Measurements from ENCODE around the gene ZBTB4.
"Not testable (repeated sequence)": the region's sequence is repeated elsewhere in the genome, so short reads cannot be mapped to it uniquely, and the experiment has no call there.

The ZBTB4 gene

DNA sequence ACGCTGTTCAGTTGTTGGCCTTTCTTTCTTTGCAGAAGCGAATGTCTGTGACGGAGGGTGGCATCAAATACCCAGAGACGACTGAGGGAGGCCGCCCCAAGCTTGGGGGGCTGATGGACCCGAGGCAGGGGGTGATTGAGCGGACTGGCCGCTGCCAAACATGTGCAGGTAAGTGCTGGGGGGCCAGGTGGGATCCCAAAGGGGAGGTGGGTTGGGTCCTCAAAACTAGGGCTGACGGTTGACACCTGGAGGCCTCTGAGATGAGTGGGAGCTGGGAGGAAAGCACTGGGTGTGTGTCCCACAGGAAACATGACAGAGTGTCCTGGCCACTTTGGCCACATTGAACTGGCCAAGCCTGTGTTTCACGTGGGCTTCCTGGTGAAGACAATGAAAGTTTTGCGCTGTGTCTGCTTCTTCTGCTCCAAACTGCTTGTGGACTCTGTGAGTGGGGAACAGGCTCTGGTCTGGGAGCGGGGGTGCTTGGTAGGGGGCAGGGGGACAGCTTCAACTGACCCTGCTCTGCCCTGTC lies 16.5 kb upstream of the ZBTB4 start:
- DNase-seq: no peak

DNA sequence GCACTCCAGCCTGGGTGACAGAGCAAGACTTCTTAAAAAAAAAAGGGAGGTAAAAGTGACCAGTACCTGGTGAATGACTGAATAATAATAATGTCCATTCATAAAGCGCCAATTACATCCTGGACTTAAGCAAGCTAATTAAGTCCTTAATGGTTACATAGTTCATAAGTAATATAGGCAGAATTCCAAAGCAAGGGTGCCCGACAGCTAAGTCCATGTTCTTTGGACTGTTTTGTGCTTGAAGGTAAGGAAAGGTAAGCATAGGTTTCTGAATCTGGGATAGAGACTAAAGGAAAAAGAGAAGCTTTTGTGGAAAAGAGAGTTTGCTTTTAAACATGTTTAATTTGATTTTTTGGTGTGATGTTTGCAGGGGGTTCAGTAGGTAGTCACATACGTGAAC lies 14.5 kb upstream of the ZBTB4 start:
- no peak for DNase-seq

DNA sequence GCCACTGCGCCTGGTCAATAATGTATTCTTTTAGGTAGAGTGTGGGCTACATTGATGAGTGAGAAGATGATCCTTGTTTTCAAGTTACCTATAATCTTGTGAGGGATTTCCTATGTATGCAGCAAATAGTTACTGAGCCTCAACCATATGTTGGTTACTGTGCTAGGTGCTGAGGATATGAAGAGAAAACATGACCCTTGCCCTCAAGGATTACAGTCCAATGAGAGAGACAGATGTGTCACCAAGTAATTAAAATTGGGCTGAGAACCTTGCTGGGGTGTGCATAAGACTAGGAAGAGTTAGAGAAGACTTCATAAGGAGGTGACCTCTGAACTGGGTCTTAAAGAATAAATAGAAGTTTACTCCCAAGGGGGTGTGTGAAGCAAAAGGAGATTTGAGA lies 12.2 kb upstream of the ZBTB4 start:
- no peak for DNase-seq

GRCh38 chr17:7490144-7490543 lies 10.7 kb upstream of the ZBTB4 start:
- no peak for DNase-seq

DNA sequence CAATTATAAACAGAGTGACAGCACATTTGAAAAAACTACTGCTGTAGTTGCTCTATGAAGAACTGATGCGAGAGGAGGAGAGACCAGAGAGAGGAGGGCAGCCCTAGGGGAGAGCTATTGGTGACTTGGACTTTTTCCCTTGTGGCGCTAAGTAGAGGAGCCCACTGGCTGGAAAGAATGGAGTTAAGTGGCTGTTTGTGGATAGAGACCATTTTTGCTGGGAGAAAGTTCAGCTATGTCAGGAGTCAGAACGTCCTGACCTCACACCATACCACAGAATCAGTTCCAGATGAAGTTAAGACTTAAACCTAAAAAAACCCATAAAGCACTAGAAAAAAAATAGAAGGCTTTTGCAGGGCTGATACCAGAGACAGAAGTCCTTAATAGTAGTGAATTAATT lies 6.8 kb upstream of the ZBTB4 start:
- no peak for DNase-seq

DNA sequence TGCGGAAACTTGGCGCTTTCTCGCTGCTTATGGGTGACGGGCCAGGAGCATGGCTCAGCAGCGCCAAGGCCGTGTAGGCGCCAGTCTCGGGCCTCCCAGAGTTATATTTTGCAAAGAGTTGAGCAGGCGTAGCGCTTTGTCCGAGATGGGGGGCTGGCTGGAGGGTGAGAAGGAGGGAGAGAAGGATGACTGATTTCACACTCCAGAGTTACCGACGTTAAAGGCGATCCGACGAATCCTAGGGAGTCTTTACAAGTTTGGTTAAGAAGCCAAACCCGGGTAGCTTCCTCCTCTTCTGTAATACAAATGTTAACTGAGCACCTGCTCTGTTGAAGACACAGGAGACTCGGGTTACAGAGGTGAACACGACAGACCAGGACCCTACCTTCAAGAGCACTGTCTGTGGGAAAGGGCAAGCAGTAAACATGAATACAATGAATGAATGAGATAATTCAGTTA lies 5.5 kb upstream of the ZBTB4 start:
- DNase-seq: no peak

DNA sequence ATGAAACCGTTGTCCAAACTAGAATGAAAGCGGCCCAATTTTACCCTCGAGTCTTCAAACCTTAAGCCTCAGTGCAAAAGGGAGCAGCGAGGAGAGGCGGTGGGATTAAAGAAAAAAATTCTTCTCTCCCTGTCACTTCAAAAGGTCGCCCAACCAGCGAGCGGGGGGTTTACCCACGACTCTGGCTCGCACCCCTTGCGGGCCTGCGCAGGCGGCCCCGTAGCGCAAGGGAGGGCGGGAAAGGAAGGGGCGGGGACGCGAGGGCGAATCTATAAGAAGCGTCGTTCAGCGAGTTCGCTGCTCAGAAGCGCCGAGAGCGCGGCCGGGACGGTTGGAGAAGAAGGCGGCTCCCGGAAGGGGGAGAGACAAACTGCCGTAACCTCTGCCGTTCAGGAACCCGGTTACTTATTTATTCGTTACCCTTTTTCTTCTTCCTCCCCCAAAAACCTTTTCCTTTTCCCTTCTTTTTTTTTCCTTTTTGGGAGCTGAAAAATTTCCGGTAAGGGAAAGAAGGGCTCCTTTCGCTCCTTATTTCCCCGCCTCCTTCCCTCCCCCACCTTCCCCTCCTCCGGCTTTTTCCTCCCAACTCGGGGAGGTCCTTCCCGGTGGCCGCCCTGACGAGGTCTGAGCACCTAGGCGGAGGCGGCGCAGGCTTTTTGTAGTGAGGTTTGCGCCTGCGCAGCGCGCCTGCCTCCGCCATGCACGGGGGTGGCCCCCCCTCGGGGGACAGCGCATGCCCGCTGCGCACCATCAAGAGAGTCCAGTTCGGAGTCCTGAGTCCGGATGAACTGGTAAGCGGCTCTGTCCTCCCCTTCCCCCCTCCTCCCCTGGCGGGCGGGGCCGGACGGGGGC lies 4.9 kb upstream of the ZBTB4 start, which contains the start of gene POLR2A:
TSS of gene POLR2A (plus strand) at position 300 of the 852 bp plus-strand sequence.
- DNase-seq: peak; percentile 86 to 96

- DNase-seq: peak; percentile 78 to 93
Observed at GRCh38 chr17:7483255-7484066, 4.0 kb upstream of the ZBTB4 start.

DNA sequence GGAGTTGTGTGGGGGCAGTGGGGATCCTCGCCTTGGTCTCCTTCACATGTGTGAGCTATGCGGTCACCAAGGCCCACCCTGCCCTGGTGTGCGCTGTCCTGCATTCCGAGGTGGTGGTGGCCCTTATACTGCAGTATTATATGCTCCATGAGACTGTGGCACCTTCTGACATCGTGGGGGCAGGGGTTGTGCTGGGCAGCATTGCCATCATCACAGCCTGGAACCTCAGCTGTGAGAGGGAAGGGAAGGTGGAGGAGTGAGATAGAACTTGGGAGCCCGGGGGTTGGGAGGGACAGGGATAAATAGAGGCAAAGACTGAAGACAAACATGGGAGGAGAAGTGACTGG lies 3.3 kb upstream of the ZBTB4 start:
- DNase-seq: not testable (repeated sequence)

DNA sequence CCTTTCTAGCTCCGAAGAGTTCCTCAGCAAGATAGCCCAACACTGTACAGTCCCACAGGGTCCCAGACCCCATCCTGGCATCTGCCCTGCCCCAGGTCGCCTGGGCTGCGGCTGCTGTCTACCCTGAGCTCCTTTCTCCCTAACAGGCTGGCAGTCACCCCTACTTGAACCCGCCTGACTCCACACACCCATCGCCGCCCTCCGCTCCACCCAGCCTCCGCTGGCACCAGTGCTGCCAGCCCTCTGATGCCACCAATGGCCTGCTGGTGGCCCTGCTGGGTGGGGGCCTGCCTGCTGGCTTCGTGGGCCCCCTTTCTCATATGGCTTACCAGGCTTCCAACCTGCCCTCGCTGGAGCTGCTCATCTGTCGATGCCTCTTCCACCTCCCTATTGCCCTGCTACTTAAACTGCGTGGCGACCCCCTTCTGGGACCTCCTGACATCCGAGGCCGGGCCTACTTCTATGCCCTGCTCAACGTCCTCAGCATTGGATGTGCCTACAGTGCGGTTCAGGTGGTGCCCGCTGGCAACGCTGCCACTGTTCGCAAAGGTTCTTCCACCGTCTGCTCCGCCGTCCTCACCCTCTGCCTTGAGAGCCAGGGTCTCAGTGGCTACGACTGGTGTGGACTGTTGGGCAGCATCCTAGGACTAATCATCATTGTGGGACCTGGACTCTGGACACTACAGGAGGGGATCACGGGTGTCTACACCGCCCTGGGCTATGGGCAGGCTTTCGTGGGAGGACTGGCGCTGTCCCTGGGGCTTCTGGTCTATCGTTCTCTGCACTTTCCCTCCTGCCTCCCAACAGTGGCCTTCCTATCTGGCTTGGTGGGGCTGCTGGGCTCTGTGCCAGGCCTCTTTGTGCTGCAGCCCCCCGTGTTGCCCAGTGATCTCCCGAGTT lies 2.7 kb upstream of the ZBTB4 start:
- DNase-seq: not testable (repeated sequence)

DNA sequence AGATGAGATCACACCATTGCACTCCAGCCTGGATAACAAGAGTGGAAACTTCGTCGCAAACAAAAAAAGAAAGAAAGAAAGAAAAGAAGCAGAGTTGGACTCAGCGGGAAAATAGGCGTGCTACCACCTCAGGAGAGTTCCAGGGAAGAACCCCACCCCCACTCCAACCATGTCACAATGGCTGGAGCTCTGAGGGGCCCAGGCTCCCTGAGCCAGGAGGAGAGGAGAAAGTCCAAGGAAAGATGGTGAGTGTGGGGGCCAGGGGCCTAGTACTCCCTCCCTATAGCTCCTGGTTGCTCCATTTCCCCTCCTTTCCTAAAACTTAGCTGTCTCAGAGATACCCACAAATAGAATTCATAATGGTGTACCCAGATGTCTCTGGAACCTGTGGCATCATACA lies 1.8 kb upstream of the ZBTB4 start, which contains the start of gene SLC35G6:
TSS of gene SLC35G6 (plus strand) at position 172 of the 400 bp plus-strand sequence. CDS start at position 243, 71 bp downstream.
- not testable (repeated sequence) for DNase-seq

- DNase-seq: no peak
Observed at GRCh38 chr17:7480089-7480384, 606 bp upstream of the ZBTB4 start.

GRCh38 chr17:7478276-7479212 lies 887 bp downstream of the ZBTB4 start:
- DNase-seq: no peak

DNA sequence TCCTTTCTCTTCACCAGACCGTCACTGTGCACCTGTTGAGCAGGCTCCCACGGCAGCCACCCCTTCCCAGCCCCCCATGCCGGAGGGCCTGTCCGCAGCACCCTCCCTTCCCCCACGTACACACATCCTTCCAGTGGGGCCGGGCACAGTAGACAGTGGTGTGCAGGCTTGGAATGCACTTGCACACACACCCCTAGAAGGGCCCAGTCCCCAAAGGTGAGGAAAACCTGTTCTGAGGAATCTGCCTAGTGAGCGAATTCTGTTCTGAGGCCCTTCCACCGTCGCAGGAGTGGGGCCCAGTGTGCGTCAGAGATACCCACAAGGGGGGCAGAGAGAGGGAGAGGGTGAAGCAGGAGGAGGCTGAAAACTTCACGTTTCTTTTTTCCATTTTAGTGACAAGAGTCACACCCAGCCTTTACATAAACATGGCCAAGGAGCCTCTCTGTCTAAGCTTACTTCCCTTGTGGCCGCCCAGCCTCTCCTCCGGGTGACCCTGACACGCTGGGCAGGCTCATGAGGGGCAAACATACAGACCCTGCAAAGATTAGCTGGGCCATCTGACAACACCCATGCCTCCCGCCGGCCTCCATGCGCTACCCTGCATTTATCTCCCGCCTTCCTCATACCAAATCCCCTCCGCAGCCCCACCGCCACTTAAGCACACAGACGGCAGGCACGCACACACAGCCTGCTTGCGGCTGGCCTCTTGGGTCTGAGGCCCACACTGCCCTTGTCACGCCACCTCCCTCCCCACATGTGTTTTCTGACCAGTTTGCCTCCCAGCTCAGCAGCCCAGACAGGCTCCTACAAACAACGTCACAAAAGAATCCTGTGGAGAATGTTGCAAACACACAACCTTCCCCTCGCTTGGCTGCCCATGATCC lies 1.8 kb downstream of the ZBTB4 start:
- no peak for DNase-seq

GRCh38 chr17:7476951-7477350 lies 2.5 kb downstream of the ZBTB4 start:
- no peak for DNase-seq

DNA sequence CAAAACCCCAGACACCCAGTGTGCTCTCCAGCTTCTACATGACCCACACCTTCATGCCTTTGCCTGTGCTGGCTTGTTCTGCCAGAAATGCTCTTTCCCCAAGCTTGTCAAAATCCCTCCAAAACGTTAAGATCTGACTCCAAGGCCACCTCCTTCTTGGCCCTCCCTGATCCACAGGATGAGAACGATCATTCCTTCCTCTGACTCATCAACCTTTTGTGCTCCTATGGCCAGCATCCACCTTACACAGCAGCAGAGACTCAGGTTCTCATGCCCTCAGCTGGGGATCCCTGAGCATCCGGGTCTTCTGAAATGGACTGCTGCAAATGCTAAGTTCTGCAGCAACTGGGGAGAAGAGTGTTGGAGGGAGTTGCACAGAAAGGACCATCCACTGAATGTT lies 2.9 kb downstream of the ZBTB4 start:
- DNase-seq: peak; percentile 25 to 60

GRCh38 chr17:7475764-7476422 lies 3.5 kb downstream of the ZBTB4 start:
- DNase-seq: no peak

- not testable (repeated sequence) for DNase-seq
Observed at GRCh38 chr17:7474767-7475166, 4.7 kb downstream of the ZBTB4 start.

DNA sequence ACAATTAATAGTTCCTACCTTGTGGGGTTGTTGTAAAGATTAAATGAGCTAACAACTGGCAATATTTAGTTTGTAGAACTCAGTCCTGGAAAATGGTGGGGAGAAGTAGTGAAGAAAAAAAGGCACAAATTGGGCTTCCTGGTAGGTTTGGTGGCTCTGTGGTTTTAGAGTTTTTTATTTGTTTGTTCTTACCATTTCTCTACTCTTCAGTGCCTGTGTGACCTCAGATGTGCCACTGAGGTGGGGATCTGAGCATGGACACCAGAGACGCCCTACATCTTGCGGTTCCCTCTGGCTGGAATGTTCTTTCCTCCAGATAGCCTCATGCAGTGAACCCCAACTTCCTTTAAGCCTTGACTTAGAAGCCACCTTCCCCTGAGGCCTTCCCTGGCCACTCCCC lies 7.7 kb downstream of the ZBTB4 start:
- DNase-seq: no peak

DNA sequence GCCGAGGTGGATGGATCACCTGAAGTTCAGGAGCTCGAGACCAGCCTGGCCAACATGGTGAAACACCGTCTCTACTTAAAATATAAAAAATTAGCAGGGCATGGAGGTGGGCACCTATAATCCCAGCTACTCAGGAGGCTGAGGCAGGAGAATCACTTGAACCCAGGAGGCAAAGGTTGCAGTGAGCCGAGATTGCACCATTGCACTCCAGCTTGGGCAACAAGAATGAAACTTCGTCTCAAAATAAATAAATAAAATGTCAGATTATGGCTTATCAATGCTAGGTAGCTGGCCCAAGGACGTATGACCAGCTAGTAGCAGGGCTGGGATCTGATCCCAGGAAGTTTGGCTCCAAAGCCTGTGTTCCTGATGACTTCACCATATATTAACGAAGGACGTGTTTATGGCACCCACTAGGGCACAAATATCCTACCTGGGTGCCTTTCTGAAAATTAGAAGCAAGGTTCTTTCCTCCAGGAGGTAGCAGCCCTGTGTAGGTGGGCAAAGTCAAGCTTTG lies 8.9 kb downstream of the ZBTB4 start:
- DNase-seq: not testable (repeated sequence)
